Activated T-cell treated with anti-CD3 and anti-CD28 coated beads, Interleukin-2, amount 50 U/mL, for 24 hours (primary cell): ENCODE measurements around the gene DCTD.

Experiments
- DNase-seq: peaks from one replicate; pipeline ENCODE4 v3.0.0-alpha.2; 2020
- H3K27ac Mint-ChIP-seq: 2 replicates; pipeline ENCODE4 v1.8.0; 2020; ENCODE audit warnings: mild to moderate bottlenecking, mixed read lengths
- H3K27me3 Mint-ChIP-seq: 2 replicates; pipeline ENCODE4 v1.8.0; 2020; ENCODE audit warnings: mixed read lengths
- H3K36me3 Mint-ChIP-seq: 2 replicates; pipeline ENCODE4 v1.8.0; 2020; ENCODE audit warnings: low read depth, mixed read lengths
- H3K4me1 Mint-ChIP-seq: 2 replicates; pipeline ENCODE4 v1.8.0; 2020; ENCODE audit warnings: low read depth, mixed read lengths
- H3K4me3 Mint-ChIP-seq: 2 replicates; pipeline ENCODE4 v1.8.0; 2020; ENCODE audit warnings: mild to moderate bottlenecking, moderate library complexity, mixed read lengths
- H3K9me3 Mint-ChIP-seq: 2 replicates; pipeline ENCODE4 v1.8.0; 2020; ENCODE audit warnings: mixed read lengths

The DCTD gene

DNA sequence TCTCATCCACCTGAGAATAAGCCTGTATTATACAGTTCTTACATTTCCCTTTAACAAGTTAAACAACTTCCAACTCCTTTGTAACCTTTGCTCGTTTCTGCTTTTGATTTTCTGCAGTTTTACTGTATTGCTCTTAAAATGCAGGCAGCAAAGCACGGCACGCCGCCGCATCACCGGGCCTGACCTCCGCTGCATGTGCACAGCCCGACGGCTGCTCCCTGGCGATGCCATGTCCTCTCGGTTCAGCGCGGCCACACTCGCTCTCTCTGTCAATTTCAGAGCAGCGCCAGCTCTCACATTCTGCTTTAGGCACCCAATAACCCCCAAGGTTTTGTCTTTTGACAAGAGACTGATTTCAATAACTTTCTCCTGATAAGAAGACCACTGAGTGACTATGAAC lies 60.3 kb downstream of the DCTD start:
- Mint-ChIP-seq H3K4me3 (no peak overlapping the region), H3K36me3 (no peaks in the 10 kb centered on the region), H3K27me3 (no peaks in the 10 kb centered on the region), H3K4me1 (no peaks in the 10 kb centered on the region), H3K9me3 (peaks cover 12% of the 10 kb centered on the region), H3K27ac (no peak overlapping the region)
- DNase-seq: no peak

DNA sequence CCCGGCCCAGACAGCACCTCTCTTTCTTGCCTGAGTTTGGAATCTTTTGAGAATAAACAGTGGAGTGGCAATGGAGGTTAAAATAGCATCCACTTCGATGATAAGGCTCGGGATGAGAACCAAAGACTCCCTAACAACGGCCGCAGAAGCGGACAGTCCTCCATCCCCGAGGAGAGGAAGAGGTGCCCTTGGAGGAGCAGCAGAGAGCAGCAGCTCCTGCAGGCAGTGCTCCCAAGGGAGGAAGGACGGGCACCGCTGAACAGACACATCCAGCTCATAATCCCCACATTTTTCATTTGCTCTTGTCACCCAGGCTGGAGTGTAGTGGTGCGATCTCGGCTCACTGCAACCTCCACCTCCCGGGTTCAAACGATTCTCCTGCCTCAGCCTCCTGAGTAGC lies 61.3 kb downstream of the DCTD start:
- H3K36me3 Mint-ChIP-seq: no peaks in the 10 kb centered on the region
- H3K27me3 Mint-ChIP-seq: no peaks in the 10 kb centered on the region
- DNase-seq: no peak
- H3K9me3 Mint-ChIP-seq: peaks cover 12% of the 10 kb centered on the region
- no peak overlapping the region for H3K27ac Mint-ChIP-seq
- no peak overlapping the region for H3K4me3 Mint-ChIP-seq
- no peaks in the 10 kb centered on the region for H3K4me1 Mint-ChIP-seq

DNA sequence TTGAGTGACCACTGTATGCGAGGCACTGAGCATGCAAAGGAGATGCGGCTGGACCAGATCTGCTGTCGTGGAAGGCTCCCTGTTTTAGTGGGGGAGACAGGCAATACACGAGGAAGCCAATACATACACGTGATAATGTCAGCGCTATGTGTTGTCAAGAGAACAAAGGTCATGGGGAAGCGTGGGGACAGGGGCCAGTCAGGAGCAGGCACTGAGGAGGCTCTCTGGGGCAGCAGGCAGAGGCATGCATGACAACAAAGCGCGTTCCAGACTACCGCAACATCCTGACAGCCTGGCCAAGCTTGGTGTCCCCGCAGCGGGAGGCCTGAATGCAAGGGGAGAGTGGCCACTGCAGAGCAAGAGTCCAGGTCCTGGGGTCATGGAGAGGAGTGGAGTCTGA lies 61.9 kb downstream of the DCTD start:
- peaks cover 12% of the 10 kb centered on the region for H3K9me3 Mint-ChIP-seq
- H3K4me3 Mint-ChIP-seq: no peak overlapping the region
- no peak overlapping the region for H3K27ac Mint-ChIP-seq
- no peak for DNase-seq
- no peaks in the 10 kb centered on the region for H3K27me3 Mint-ChIP-seq
- no peaks in the 10 kb centered on the region for H3K36me3 Mint-ChIP-seq
- H3K4me1 Mint-ChIP-seq: no peaks in the 10 kb centered on the region

DNA sequence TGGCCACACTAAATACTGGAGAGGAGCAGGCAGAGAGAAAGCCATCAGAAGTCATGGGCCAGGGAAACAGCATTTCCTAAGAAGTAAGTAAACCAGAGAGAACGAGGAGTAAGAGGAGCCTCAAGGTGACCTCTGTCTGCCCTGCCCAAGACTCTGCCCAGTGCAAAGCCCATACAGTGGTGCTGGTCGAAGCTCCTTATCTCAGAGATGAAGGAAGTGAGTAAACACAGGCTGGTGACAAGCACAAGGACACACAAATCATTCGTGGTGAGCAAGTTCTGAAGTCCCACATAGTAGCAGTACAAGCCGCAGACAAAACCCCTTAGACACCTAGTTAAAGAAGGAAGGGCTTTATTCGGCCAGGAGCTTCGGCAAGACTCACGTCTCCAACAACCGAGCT lies 62.7 kb downstream of the DCTD start:
- no peaks in the 10 kb centered on the region for H3K27me3 Mint-ChIP-seq
- H3K36me3 Mint-ChIP-seq: no peaks in the 10 kb centered on the region
- H3K9me3 Mint-ChIP-seq: peaks cover 8% of the 10 kb centered on the region
- no peak for DNase-seq
- no peaks in the 10 kb centered on the region for H3K4me1 Mint-ChIP-seq
- H3K4me3 Mint-ChIP-seq: no peak overlapping the region
- no peak overlapping the region for H3K27ac Mint-ChIP-seq

DNA sequence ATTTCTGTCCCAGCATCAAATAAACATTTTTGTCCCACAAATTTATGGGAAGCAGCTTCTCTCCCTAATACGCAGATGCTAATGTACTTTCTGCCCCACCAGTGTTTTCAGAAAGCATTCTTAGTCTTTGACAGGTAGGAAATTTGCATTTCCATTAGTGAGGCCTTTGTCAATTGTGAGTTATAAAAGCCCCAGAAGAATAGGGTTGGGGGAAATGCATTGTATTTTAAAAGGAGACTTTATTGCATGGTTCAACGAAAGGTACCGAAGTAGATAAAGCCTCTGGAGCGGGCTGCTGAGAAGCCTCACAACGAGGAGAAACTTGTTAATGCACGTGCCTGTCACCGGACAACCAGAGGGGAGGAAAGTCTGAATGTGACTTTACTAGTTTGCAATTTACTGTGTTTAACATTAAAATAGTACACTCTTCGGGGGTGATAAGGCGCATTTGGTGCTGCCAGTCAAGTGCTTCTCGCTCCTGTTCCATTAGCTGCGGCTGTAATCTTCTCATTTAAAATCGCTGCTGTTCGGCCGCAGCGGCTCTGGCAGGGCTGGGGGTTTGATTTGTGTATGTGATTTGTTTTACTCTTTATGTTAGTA lies 63.4 kb downstream of the DCTD start:
- DNase-seq: no peak
- Mint-ChIP-seq H3K36me3 (no peaks in the 10 kb centered on the region), H3K4me3 (no peak overlapping the region), H3K27me3 (no peaks in the 10 kb centered on the region), H3K9me3 (peaks cover 8% of the 10 kb centered on the region), H3K27ac (no peak overlapping the region), H3K4me1 (no peaks in the 10 kb centered on the region)

DNA sequence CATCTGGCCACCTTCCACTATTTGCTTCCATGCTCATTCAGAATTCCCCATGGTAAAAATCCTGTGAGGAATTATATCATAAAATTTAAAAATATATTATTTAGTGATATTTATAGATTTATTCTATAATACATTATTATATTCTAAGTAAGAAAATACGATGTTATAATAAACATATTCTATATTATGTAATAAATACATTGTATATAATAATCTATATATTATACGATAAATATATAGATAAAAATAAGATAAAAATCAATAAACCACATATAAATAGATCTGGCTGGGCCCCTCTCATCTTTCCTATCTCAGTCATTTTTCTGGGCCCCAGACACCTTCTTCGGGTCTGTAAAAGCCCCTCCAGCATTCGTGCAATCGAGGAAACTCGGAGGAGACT lies 68.5 kb downstream of the DCTD start:
- DNase-seq: no peak
- H3K4me1 Mint-ChIP-seq: no peaks in the 10 kb centered on the region
- H3K36me3 Mint-ChIP-seq: no peaks in the 10 kb centered on the region
- peaks cover 6% of the 10 kb centered on the region for H3K9me3 Mint-ChIP-seq
- H3K27me3 Mint-ChIP-seq: peaks cover 4% of the 10 kb centered on the region
- no peak overlapping the region for H3K27ac Mint-ChIP-seq
- H3K4me3 Mint-ChIP-seq: no peak overlapping the region

DNA sequence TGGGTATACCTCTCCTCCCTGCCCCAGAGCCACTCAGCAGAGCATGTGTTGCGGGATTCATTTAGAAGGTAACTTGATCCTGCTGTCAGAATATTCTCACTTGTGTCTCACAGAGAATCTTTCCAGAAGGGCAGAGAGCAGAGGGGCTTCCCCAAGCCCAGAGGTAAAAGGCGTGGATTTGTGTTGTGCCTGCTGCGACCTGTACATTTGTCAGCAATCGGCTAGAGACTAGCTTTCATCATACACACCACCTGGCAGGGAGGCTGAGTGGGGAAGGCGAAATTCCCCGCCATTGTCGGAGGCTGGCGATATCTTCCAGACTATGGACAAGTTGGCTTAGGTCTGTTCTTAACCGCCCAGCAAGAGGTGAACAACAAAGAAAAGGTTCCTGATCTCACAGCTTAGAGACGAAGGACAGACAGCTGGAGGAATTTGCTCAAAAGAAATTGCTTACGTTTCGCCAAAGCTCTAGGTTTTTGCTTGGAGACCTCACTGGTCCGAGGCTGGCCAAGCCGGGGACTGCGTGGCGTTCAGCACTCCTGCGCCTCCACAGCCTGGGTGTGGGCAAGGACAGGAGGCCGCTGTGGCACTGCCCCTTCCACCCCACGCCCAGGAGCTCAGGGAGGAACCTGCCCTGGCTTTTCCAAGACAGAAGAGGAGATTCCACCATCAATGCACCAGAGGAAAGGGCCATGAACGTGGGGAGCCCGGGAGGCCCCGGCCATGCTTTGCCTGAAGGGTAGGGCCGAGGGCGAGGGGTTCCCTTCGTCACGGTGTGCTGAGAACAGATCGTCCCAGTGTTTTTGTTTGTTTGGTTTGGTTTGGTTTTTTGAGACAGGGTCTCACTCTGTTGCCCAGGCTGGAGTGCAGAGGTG lies 69.4 kb downstream of the DCTD start:
- Mint-ChIP-seq H3K9me3 (peaks cover 2% of the 10 kb centered on the region), H3K27me3 (peaks cover 4% of the 10 kb centered on the region), H3K4me1 (no peaks in the 10 kb centered on the region), H3K36me3 (no peaks in the 10 kb centered on the region), H3K4me3 (no peak overlapping the region), H3K27ac (no peak overlapping the region)
- no peak for DNase-seq

DNA sequence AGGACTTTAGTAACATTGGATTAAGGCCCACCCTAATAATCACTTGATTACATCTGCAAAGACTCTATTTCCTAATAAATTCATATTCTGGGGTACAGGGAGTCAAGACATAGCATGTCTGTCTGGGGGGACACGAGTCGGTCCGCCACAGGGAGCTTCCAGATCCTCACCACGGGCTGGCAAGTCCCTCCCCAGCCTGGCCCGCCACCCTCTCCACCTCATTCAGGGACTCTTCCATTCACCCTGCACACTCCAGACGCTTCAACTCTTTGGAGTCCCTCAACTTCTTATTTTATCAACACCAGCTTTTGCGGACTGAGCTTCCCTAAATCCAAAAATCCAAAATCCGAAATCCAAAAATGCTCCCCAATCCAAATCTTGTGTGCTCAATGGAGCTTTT lies 71.2 kb downstream of the DCTD start:
- no peak for DNase-seq
- no peaks in the 10 kb centered on the region for H3K4me1 Mint-ChIP-seq
- no peaks in the 10 kb centered on the region for H3K9me3 Mint-ChIP-seq
- H3K4me3 Mint-ChIP-seq: no peak overlapping the region
- H3K27ac Mint-ChIP-seq: no peak overlapping the region
- H3K36me3 Mint-ChIP-seq: no peaks in the 10 kb centered on the region
- peaks cover 4% of the 10 kb centered on the region for H3K27me3 Mint-ChIP-seq

DNA sequence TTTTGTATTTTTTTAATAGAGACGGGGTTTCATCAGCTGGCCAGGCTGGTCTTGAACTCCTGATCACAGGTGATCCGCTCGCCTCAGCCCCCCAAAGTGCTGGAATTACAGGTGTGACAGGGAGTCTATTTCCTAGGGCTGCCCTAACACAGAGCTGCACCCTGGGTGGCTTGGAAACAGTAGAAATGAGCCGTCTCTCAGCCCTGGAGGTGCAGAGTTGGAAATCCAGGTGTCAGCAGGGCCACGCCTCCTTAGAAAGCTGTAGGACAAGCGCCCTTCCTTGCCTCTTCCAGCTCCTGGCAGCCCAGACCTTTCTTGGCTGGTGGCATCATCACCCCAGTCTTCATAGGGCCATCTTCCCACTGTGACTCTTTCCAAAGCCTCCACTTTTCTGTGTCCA lies 71.6 kb downstream of the DCTD start:
- Mint-ChIP-seq H3K4me1 (no peaks in the 10 kb centered on the region), H3K27me3 (peaks cover 4% of the 10 kb centered on the region), H3K4me3 (no peak overlapping the region), H3K9me3 (no peaks in the 10 kb centered on the region), H3K36me3 (no peaks in the 10 kb centered on the region), H3K27ac (no peak overlapping the region)
- no peak for DNase-seq

DNA sequence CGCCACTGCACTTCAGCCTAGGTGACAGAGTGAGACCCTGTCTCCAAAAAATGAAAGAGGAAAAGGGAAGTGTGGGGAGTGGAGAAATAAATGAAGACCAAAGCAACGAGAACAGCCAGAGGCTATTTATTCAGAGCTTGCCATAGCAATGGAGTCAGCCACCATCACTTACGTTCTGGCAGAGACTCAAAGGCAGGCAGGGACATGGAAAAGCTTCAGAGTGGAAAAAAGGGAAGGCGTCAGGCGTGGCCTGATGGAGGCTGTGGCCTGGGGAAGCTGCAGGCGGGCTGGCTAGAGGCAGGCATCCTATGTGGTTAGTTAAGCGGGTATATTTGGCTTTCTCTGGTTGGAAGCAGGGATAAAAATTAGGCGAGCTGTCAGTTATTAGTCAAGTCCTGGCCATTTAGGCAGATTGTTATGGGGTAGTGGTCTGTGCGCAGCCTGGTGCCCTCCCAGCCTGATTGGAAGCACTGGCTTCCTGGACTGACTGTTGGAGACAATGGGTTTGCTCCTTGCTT lies 73.3 kb downstream of the DCTD start:
- Mint-ChIP-seq H3K9me3 (no peaks in the 10 kb centered on the region), H3K4me3 (no peak overlapping the region), H3K27me3 (peaks cover 7% of the 10 kb centered on the region), H3K36me3 (no peaks in the 10 kb centered on the region), H3K27ac (no peak overlapping the region), H3K4me1 (no peaks in the 10 kb centered on the region)
- no peak for DNase-seq

DNA sequence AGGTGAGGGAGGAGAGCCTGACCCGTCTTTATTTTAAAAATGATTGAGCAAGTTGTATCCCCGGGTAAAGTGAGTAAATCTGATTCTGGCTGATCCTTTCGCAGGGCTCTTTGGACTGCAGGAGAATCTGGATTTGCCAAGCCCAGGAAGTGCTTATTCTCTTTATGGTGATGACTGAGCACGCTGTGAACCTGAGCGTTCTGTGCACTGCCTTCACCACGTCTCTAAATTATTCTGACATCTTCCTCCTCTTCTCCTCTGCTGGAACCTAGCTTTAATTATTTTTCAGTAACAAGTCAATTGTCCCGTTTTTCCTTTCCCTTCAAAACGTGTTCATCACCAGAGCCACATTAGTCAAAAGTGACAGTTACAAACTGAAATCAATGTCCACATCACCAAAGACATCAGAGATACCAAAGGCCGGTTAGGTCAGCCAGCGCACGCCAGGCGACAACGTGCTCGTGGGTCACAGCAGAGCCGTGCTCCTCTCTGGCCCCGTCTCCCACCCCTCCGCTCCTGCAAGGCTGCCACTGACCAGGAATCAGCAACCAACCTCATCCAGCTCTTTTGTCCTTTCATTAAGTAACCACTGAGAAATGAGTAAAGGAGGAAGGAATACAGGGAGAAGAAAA lies 74.3 kb downstream of the DCTD start:
- no peaks in the 10 kb centered on the region for H3K9me3 Mint-ChIP-seq
- no peak overlapping the region for H3K4me3 Mint-ChIP-seq
- no peaks in the 10 kb centered on the region for H3K36me3 Mint-ChIP-seq
- peaks cover 14% of the 10 kb centered on the region for H3K27me3 Mint-ChIP-seq
- H3K4me1 Mint-ChIP-seq: no peaks in the 10 kb centered on the region
- DNase-seq: no peak
- H3K27ac Mint-ChIP-seq: no peak overlapping the region

DNA sequence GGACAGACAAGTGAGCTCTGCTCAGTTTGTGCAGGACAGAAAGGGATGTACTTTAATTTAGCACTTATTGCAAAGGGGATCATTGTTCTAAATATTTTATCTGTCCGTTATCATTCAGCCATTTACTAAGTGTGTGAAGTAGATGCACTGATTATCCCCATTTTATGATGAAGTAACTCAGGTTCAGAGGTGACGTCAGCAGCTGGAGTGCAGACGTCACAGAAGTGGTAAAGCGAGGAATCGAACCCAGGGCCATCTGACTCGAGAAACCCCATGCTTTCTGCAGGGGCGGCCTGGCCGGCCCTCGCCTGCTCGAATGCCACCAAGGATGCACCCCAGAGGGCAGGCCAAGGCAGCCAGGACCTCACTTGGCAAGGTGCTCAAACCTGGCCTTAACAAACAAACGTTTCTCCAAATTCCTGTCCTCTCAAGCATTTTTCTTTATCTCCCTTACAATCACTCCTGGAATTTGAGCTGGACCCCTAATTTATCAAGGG lies 75.0 kb downstream of the DCTD start:
- Mint-ChIP-seq H3K9me3 (no peaks in the 10 kb centered on the region), H3K36me3 (no peaks in the 10 kb centered on the region), H3K4me3 (no peak overlapping the region), H3K4me1 (no peaks in the 10 kb centered on the region), H3K27ac (no peak overlapping the region), H3K27me3 (peaks cover 21% of the 10 kb centered on the region)
- DNase-seq: no peak

DNA sequence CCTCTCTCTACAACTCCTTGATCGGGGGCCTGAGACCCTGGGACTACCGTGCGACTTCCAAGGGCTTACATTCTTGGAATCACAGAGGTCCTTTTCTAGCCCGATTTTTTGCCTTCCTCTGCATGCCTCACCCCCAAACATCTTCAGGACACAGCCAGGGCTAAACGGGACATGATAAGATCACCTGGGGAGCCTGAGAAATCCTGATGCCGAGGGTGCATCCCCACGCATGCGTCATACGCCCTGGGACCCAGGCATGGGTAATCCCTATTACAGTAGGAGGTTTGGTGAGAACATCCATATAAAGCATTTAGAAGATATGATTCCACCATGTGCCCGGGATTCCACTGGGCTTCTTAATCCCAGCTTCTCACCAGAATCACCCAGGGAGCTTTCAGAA lies 77.1 kb downstream of the DCTD start:
- no peaks in the 10 kb centered on the region for H3K4me1 Mint-ChIP-seq
- peaks cover 38% of the 10 kb centered on the region for H3K27me3 Mint-ChIP-seq

More for the DNA sequence above, 77.1 kb downstream of the DCTD start:
- DNase-seq: no peak
- H3K9me3 Mint-ChIP-seq: no peaks in the 10 kb centered on the region
- no peak overlapping the region for H3K27ac Mint-ChIP-seq
- no peaks in the 10 kb centered on the region for H3K36me3 Mint-ChIP-seq
- H3K4me3 Mint-ChIP-seq: no peak overlapping the region
